ENCODE measurements around the gene RAB31. TPM values are rescaled to one million over a fixed set of nuclear protein-coding genes. Genes with fewer than 3 reads are reported as not detected.

The RAB31 gene
- polyA plus RNA-seq, 1 donor (not counting 4 experiments of a cell fraction or from before 2014, with no cell fraction given): 47.0 TPM

GRCh38 chr18:9688036-9688741 is 19.9 kb upstream of the RAB31 start:
- Histone ChIP-seq H3K79me2 (ENCODE audit: control insufficient read depth, insufficient read depth, low read length) (no peaks in the 10 kb centered on the region), H3K4me2 (ENCODE audit: control insufficient read depth, extremely low read depth, insufficient read depth, low read depth, low read length) (peak overlapping the region; percentile 88), H3K9me1 (ENCODE audit: control insufficient read depth, extremely low read depth, insufficient read depth, low read length) (no peaks in the 10 kb centered on the region), H3K36me3 (ENCODE audit: control insufficient read depth in 2 of 2, extremely low read depth in 1 of 2, insufficient read depth in 2 of 2, low read length in 2 of 2) (no peaks in the 10 kb centered on the region), H3K27ac (ENCODE audit: control insufficient read depth, insufficient read depth, low read length) (peak overlapping the region; percentile 85), H3K9me3 (ENCODE audit: control insufficient read depth, low read depth, low read length) (no peaks in the 10 kb centered on the region), H3K4me3 (ENCODE audit: control insufficient read depth in 2 of 3, extremely low read depth in 1 of 3, insufficient read depth in 2 of 3, low read depth in 1 of 3, low read length in 3 of 3) (peak overlapping the region in 2 of 3 experiments; percentile 21 to 36), H2AFZ (ENCODE audit: control insufficient read depth, low read length) (peak overlapping the region; percentile 70), H3K4me1 (ENCODE audit: control insufficient read depth, extremely low read depth, insufficient read depth, low read length) (peaks cover 17% of the 10 kb centered on the region), H3K9ac (ENCODE audit: control insufficient read depth, extremely low read depth, insufficient read depth, low read length) (peak overlapping the region; percentile 70), H3K27me3 (ENCODE audit: control insufficient read depth, extremely low read depth, insufficient read depth, low read length) (no peaks in the 10 kb centered on the region), H4K20me1 (ENCODE audit: control insufficient read depth, extremely low read depth, insufficient read depth, low read length) (no peaks in the 10 kb centered on the region)
- TF ChIP-seq CTCF (optimal IDR thresholded peaks at IDR 0.05 in 1 of 3, IDR thresholded peaks at IDR 0.05 in 1 of 3, conservative IDR thresholded peaks at IDR 0.05 in 1 of 3; ENCODE audit: extremely low read depth in 1 of 3, insufficient read depth in 2 of 3, low read length in 3 of 3) (no peak), EZH2 (IDR thresholded peaks at IDR 0.05; ENCODE audit: low read length) (no peak)
- peak; percentile 99 for FAIRE-seq
- DNase-seq (ENCODE audit: low read depth, low spot score): peak; percentile 90
- dilution Hi-C loops (cut with MboI; ENCODE audit: extremely low pct_ligation_motif_present, low sequenced_read_pairs): no loop called here

GRCh38 chr18:9689253-9689652 is 18.8 kb upstream of the RAB31 start:
- Histone ChIP-seq H3K79me2 (ENCODE audit: control insufficient read depth, insufficient read depth, low read length) (no peaks in the 10 kb centered on the region), H2AFZ (ENCODE audit: control insufficient read depth, low read length) (no peak overlapping the region), H3K4me2 (ENCODE audit: control insufficient read depth, extremely low read depth, insufficient read depth, low read depth, low read length) (no peak overlapping the region), H3K4me3 (ENCODE audit: control insufficient read depth in 2 of 3, extremely low read depth in 1 of 3, insufficient read depth in 2 of 3, low read depth in 1 of 3, low read length in 3 of 3) (no peak overlapping the region), H3K9me1 (ENCODE audit: control insufficient read depth, extremely low read depth, insufficient read depth, low read length) (no peaks in the 10 kb centered on the region), H3K9me3 (ENCODE audit: control insufficient read depth, low read depth, low read length) (no peaks in the 10 kb centered on the region), H3K4me1 (ENCODE audit: control insufficient read depth, extremely low read depth, insufficient read depth, low read length) (peaks cover 17% of the 10 kb centered on the region), H3K27ac (ENCODE audit: control insufficient read depth, insufficient read depth, low read length) (no peak overlapping the region), H3K9ac (ENCODE audit: control insufficient read depth, extremely low read depth, insufficient read depth, low read length) (no peak overlapping the region), H4K20me1 (ENCODE audit: control insufficient read depth, extremely low read depth, insufficient read depth, low read length) (no peaks in the 10 kb centered on the region), H3K27me3 (ENCODE audit: control insufficient read depth, extremely low read depth, insufficient read depth, low read length) (no peaks in the 10 kb centered on the region), H3K36me3 (ENCODE audit: control insufficient read depth in 2 of 2, extremely low read depth in 1 of 2, insufficient read depth in 2 of 2, low read length in 2 of 2) (no peaks in the 10 kb centered on the region)
- dilution Hi-C loops (cut with MboI; ENCODE audit: extremely low pct_ligation_motif_present, low sequenced_read_pairs): no loop called here
- TF ChIP-seq CTCF (optimal IDR thresholded peaks at IDR 0.05 in 1 of 3, IDR thresholded peaks at IDR 0.05 in 1 of 3, conservative IDR thresholded peaks at IDR 0.05 in 1 of 3; ENCODE audit: extremely low read depth in 1 of 3, insufficient read depth in 2 of 3, low read length in 3 of 3) (no peak), EZH2 (IDR thresholded peaks at IDR 0.05; ENCODE audit: low read length) (no peak)
- DNase-seq (ENCODE audit: low read depth, low spot score): no peak
- FAIRE-seq: no peak

All from keratinocyte (primary cell).